GM19193 (cell line): ENCODE results near the gene WDR7.

Experiments
- POLR2A ChIP-seq: IDR thresholded peaks from 4 replicates; pipeline ENCODE4 v1.6.1; 2011; ENCODE audit not compliant: insufficient read depth, insufficient read length; ENCODE audit errors: extremely low read depth

WDR7 gene

GRCh38 chr18:56727399-56727798 is 76.2 kb downstream of the WDR7 start:
- no peak for TF ChIP-seq POLR2A

GRCh38 chr18:56728741-56729140 is 77.6 kb downstream of the WDR7 start:
- TF ChIP-seq POLR2A: no peak

DNA sequence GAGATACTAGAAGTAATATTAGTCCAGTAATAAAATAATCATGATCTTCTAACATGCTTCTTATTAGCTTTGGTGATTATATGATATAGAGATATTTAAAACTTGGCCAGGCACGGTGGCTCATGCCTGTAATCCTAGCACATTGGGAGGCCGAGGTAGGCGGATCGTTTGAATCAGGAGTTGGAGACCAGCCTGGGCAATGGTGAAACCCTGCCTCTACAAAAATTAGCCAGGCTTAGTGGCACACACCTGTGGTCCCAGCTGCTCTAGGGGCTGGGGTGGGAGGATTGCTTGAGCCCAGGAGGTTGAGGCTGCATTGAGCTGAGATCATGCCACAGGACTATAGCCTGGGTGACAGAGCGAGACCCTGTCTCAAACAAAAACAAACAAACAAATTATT is 87.0 kb downstream of the WDR7 start:
- TF ChIP-seq POLR2A: no peak

- no peak for TF ChIP-seq POLR2A
These were observed 88.6 kb downstream of the WDR7 start for GRCh38 chr18:56739731-56740130.

DNA sequence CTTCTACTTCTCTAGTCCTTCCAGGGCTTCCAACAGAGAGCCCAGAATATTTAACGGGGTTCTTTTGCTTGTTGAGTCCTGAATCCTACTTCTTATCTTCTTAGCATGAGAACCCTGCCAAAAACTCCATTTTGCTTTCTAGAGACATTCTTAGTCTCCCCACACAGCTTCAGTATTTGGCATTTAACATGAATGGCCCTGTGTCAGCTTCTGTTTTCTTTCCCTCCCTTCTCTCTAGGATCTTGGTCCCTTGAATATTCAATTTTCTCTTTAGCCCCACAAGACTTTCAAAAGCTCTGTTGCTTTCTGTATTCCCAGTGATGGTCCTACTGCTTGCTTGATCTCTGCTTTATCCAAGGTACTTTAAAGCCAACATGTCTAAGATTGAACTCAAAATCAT is 89.5 kb downstream of the WDR7 start:
- no peak for TF ChIP-seq POLR2A

DNA sequence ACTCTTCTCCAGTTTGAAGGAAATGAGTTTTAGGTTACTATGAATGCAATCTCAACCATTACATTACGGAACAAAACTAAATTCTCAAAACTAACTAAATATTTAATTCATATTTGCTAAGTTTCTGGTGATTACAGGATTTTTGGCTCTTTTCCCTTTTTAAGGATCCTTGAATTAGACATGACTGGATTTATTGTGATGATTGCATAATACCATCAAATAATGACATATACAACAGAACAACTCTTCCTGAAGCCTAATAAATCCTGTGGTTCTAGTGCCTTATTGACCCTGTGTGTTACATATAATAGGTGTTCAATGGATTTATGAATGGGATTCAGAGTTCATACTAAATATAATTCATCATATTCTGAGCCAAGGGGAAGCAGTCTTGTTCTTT is 90.5 kb downstream of the WDR7 start:
- TF ChIP-seq POLR2A: no peak

DNA sequence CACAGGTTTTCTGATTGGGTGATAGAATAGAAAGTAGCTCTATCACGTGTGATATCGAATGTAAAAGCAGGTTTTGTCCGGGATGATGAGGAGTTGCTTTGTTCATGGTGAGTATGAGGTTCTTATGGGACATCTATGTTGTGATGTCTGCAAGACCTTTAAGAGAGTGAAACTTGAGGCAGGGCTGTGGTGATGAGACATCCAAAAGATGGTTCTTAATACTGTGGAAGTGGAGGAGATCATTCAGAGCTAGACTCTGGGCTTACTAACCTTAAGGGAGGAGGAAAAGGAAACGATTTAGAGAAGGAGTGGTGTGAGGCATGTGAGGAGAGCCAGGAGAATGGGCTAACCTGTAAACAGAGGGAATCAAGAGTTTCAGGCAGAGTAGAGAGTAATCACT is 92.0 kb downstream of the WDR7 start:
- no peak for TF ChIP-seq POLR2A

- no peak for TF ChIP-seq POLR2A
These were observed 96.0 kb downstream of the WDR7 start for GRCh38 chr18:56747032-56747658.

DNA sequence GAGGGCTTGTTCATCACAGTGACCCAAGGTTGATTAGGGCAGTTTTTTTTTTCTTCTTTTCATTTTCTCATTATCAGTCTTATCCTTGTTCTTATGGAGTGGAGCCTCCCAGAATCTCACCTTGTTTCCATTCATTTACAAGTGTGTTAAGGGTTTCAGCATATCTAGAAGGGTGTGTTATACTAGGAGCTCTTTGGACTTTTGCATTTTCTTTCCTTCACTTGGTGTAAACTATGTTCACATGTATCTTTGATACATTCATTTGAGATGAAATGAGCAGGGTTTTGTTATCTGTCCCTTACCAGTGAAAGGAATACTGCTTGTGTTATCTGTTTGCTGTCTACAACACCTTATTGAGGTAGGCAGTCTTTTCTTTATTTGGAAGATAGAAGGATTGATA is 96.7 kb downstream of the WDR7 start:
- no peak for TF ChIP-seq POLR2A

DNA sequence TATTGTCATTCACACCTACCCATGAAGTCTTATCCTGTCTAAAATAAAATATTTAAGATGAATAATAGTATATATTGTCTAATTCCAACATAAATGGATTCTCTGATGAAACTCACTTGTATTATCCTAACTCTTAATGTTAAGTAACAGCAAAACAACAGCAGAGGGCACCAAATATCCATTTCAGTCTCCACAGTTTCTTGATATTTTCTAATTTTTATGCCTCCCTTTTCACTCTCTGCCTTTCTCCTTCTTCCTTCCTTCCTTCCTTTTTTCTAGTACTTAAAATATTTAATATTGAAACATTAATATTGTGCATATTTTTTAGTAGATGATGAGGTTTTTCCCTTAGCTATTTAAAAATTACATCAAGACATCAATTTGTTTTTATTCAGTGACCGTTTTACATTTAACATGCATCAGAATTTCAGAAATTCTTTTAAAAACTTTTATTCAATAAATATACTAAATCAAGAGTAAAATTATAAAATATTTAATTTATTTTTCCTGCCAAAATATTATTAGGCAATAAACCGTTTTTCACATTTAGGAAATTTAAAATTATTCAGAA is 97.6 kb downstream of the WDR7 start:
- no peak for TF ChIP-seq POLR2A

DNA sequence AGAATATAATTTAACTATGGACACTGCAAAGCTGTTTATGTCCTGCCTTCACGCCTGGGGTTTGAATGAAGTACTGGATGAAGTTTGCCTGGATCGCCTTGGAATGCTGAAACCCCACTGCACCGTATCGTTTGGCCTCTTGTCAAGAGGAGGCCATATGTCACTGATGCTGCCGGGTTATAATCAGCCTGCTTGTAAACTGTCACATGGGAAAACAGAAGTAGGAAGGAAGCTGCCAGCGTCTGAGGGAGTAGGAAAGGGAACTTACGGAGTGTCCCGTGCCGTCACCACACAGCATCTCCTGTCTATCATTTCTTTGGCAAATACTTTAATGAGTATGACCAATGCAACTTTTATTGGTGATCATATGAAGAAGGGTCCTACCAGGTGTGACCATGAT is 105.8 kb downstream of the WDR7 start:
- TF ChIP-seq POLR2A: no peak

DNA sequence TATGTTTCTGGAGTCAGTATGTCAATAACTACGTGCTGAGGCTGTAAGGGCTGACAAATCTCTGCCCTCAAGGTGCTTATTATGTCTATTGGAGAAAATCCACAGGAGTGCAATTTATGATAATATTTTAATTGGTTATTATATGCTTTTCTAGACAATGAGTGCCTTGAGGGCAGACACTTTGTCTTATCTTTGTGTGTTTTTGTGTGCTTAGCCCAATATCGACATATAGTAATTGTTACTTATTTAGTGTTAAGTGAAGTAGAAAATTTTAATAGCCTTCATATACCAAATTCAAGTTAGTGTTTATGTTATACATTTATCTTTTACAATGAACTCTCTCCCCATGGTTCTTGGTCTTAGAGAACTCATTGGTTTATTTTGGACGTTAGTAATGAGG is 118.9 kb downstream of the WDR7 start:
- TF ChIP-seq POLR2A: no peak

GRCh38 chr18:56770873-56771272 is 119.7 kb downstream of the WDR7 start:
- TF ChIP-seq POLR2A: no peak

GRCh38 chr18:56775701-56776100 is 124.5 kb downstream of the WDR7 start:
- TF ChIP-seq POLR2A: no peak

DNA sequence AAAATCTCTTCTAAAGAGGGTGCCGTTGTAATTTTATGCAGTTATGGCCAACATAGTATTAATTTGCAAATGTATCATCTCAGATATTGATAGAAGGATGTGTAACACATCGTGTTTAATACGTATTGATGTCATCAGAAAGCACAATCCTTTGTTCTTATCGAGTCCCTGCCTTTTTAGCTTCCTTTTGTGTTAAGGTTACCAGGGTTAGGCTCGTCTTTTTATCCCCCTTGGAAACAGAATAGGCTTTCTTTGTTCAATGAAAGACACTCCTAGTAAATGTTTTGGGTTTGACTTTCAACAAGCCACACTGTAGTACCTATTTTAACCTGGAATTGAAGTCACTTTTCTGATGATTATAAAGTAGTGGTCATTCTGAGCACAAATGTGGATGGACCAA is 136.2 kb downstream of the WDR7 start:
- TF ChIP-seq POLR2A: no peak

GRCh38 chr18:56789004-56789888 is 138.1 kb downstream of the WDR7 start:
- no peak for TF ChIP-seq POLR2A

DNA sequence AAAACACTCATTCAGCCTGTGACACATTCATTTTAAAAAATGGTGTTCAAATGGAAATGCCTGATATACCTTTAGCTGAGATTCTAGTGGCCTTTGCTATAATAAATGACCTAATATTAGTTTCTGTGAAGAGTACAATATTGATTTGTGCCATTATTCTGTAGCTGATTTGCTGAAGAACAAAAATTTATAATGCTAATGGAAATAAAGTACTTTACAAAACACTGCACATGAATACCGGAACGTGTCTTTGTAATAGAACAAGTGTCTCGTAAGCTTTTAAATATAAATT is 138.7 kb downstream of the WDR7 start:
- no peak for TF ChIP-seq POLR2A

DNA sequence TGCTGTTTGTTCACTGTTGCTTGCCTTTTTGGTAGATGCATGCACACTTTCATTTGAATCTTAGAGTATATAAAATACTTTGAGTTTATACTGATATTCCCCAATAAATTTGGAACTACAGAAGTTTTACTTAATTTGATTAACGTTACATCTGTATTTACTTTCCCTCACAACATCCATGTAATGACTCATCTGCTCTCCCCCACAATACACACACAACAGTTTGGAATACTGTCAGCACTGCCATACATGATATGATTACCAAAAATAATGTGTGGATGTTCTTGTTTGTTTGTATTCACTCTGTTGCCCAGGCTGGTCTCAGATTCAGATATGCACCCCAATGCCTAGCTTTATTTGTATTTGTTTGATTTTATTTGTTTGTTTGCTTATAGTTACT is 144.2 kb downstream of the WDR7 start:
- TF ChIP-seq POLR2A: no peak
